M059J (cell line): ENCODE results near the gene APBB2. TPM values are rescaled to one million over a fixed set of nuclear protein-coding genes. Genes with fewer than 3 reads are reported as not detected.

ENCODE experiments used
- DNase-seq: peaks from one replicate; pipeline ENCODE4 v3.0.0-alpha.2; 2012; ENCODE audit warnings: low read depth
- total RNA-seq: library from RNA; depleted of rRNA; stranded (reverse); fragments of >200 nt; shearing (Covaris generic); gene quantifications from 2 replicates; pipeline ENCODE4 v1.2.3, GENCODE V29; 2014

The APBB2 gene
- total RNA-seq, 1 experiment from 2014 or later, result 81.9 TPM

GRCh38 chr4:41135801-41136200 lies 78.5 kb downstream of the APBB2 start:
- no peak for DNase-seq

- no peak for DNase-seq
These were observed 79.8 kb downstream of the APBB2 start for GRCh38 chr4:41134581-41134980.

GRCh38 chr4:41133454-41134018 lies 80.8 kb downstream of the APBB2 start:
- DNase-seq, result no peak

GRCh38 chr4:41132055-41132683 lies 82.2 kb downstream of the APBB2 start:
- no peak for DNase-seq

GRCh38 chr4:41129936-41130440 lies 84.4 kb downstream of the APBB2 start:
- no peak for DNase-seq

GRCh38 chr4:41129128-41129754 lies 85.1 kb downstream of the APBB2 start:
- DNase-seq, result no peak

- no peak for DNase-seq
These were observed 88.6 kb downstream of the APBB2 start for GRCh38 chr4:41125558-41126311.

- peak; percentile 73 for DNase-seq
These were observed 89.3 kb downstream of the APBB2 start for GRCh38 chr4:41124916-41125548.

GRCh38 chr4:41122775-41123174 lies 91.6 kb downstream of the APBB2 start:
- no peak for DNase-seq

GRCh38 chr4:41122309-41122708 lies 92.0 kb downstream of the APBB2 start:
- no peak for DNase-seq

GRCh38 chr4:41121906-41122305 lies 92.4 kb downstream of the APBB2 start:
- no peak for DNase-seq

GRCh38 chr4:41120297-41121217 lies 93.8 kb downstream of the APBB2 start:
- DNase-seq, result peak; percentile 41

- no peak for DNase-seq
These were observed 94.5 kb downstream of the APBB2 start for GRCh38 chr4:41119867-41120295.

GRCh38 chr4:41111791-41112190 lies 102.6 kb downstream of the APBB2 start:
- no peak for DNase-seq

- no peak for DNase-seq
These were observed 104.3 kb downstream of the APBB2 start for GRCh38 chr4:41110050-41110449.

- DNase-seq, result no peak
These were observed 105.9 kb downstream of the APBB2 start for GRCh38 chr4:41108481-41108880.

GRCh38 chr4:41106694-41107419 lies 107.5 kb downstream of the APBB2 start:
- DNase-seq, result no peak

- peak; percentile 64 for DNase-seq
These were observed 108.3 kb downstream of the APBB2 start for GRCh38 chr4:41106081-41106480.

- DNase-seq, result no peak
These were observed 110.2 kb downstream of the APBB2 start for GRCh38 chr4:41104155-41104554.

GRCh38 chr4:41103657-41104056 lies 110.7 kb downstream of the APBB2 start:
- no peak for DNase-seq
